HEK293 (cell line): ENCODE measurements around the gene PDLIM4.

ENCODE experiments used
- CTCF ChIA-PET: fragments of 350-600 bp; formaldehyde crosslinking; extraction: SDS; loops from one replicate; lab custom pipeline; 2021; ENCODE audit warnings: antibody characterized with exemption; lab: Yijun Ruan, JAX
- POLR2A ChIA-PET: fragments of 300-600 bp; formaldehyde crosslinking; extraction: SDS; loops from one replicate; lab custom pipeline; 2020; ENCODE audit warnings: antibody characterized with exemption, inconsistent platforms; lab: Yijun Ruan, JAX
- H3K27ac ChIP-seq: fragments of 200-500 bp; sonication (Bioruptor generic); 2 replicates; pipeline ENCODE4 v1.5.1; 2014; ENCODE audit warnings: low read depth, low read length, control low read depth, inconsistent platforms; ENCODE audit errors: extremely low read depth
- H3K36me3 ChIP-seq, 2 experiments: fragments of 200-500 bp in 1 of 2; sonication (Bioruptor generic) in 1 of 2; 1 replicate in 1 of 2; 2 replicates in 1 of 2; pipeline ENCODE4 v1.5.1; 2014 to 2017; ENCODE audit warnings: inconsistent platforms in 2 of 2, low read length in 2 of 2; ENCODE audit not compliant: control insufficient read depth in 2 of 2, insufficient read depth in 1 of 2
- H3K4me1 ChIP-seq: fragments of 200-500 bp; sonication (Bioruptor generic); 2 replicates; pipeline ENCODE4 v1.5.1; 2014; ENCODE audit warnings: mild to moderate bottlenecking, low read length, inconsistent platforms; ENCODE audit not compliant: control insufficient read depth, insufficient read depth
- H3K4me3 ChIP-seq: 2 replicates; pipeline ENCODE4 v1.5.1; 2011; ENCODE audit warnings: low read depth, mild to moderate bottlenecking, control low read depth, low read length, moderate library complexity
- H3K9me3 ChIP-seq: fragments of 200-500 bp; sonication (Bioruptor generic); 2 replicates; pipeline ENCODE4 v1.5.1; 2014; ENCODE audit warnings: low read depth, low read length, inconsistent platforms; ENCODE audit not compliant: control insufficient read depth, insufficient read depth
- BCL6B ChIP-seq: fragments of 450-650 bp; formaldehyde crosslinking; IDR thresholded peaks from 2 replicates; pipeline ENCODE4 v1.5.1; 2017; ENCODE audit warnings: missing biosample characterization, missing genetic modification characterization
- EGR2 ChIP-seq: fragments of 450-650 bp; formaldehyde crosslinking; IDR thresholded peaks from 2 replicates; pipeline ENCODE4 v1.5.1; 2016; ENCODE audit warnings: low read depth, missing biosample characterization, missing genetic modification characterization
- FEZF1 ChIP-seq: fragments of 450-650 bp; formaldehyde crosslinking; IDR thresholded peaks from 2 replicates; pipeline ENCODE4 v1.5.1; 2016; ENCODE audit warnings: missing biosample characterization, missing genetic modification characterization
- GFI1B ChIP-seq: fragments of 450-650 bp; formaldehyde crosslinking; IDR thresholded peaks from 2 replicates; pipeline ENCODE4 v1.5.1; 2016; ENCODE audit warnings: missing biosample characterization, missing genetic modification characterization
- GLIS2 ChIP-seq: fragments of 450-650 bp; formaldehyde crosslinking; IDR thresholded peaks from 2 replicates; pipeline ENCODE4 v1.5.1; 2016; ENCODE audit warnings: missing biosample characterization, missing genetic modification characterization
- HOXA7 ChIP-seq: sonication (generic); formaldehyde crosslinking; IDR thresholded peaks from 2 replicates; pipeline ENCODE4 v1.8.1; 2022; ENCODE audit warnings: missing genetic modification reagents, borderline replicate concordance
- KLF16 ChIP-seq: fragments of 450-650 bp; formaldehyde crosslinking; IDR thresholded peaks from 2 replicates; pipeline ENCODE4 v1.5.1; 2017; ENCODE audit warnings: missing biosample characterization, missing genetic modification characterization
- OVOL3 ChIP-seq: fragments of 450-650 bp; formaldehyde crosslinking; IDR thresholded peaks from 2 replicates; pipeline ENCODE4 v1.5.1; 2016; ENCODE audit warnings: missing biosample characterization, missing genetic modification characterization
- PRDM2 ChIP-seq: fragments of 450-650 bp; formaldehyde crosslinking; IDR thresholded peaks from 2 replicates; pipeline ENCODE4 v1.5.1; 2016; ENCODE audit warnings: missing biosample characterization, missing genetic modification characterization, borderline replicate concordance
- SALL2 ChIP-seq: fragments of 450-650 bp; formaldehyde crosslinking; IDR thresholded peaks from 2 replicates; pipeline ENCODE4 v1.5.0; 2017; ENCODE audit warnings: missing biosample characterization, mild to moderate bottlenecking, missing genetic modification characterization, borderline replicate concordance
- SP2 ChIP-seq: fragments of 450-650 bp; formaldehyde crosslinking; IDR thresholded peaks from 2 replicates; pipeline ENCODE4 v1.5.1; 2016; ENCODE audit warnings: missing biosample characterization, missing genetic modification characterization
- ZBTB7A ChIP-seq: fragments of 450-650 bp; formaldehyde crosslinking; IDR thresholded peaks from 2 replicates; pipeline ENCODE4 v1.5.1; 2016; ENCODE audit warnings: low read depth, missing biosample characterization, missing genetic modification characterization
- ZFHX2 ChIP-seq: fragments of 450-650 bp; formaldehyde crosslinking; conservative IDR thresholded peaks from 2 replicates; pipeline ENCODE4 v1.5.1; 2016; ENCODE audit warnings: missing biosample characterization, missing genetic modification characterization
- ZNF112 ChIP-seq: fragments of 450-650 bp; formaldehyde crosslinking; IDR thresholded peaks from 2 replicates; pipeline ENCODE4 v1.5.0; 2017; ENCODE audit warnings: missing biosample characterization, missing genetic modification characterization
- ZNF629 ChIP-seq: fragments of 450-650 bp; formaldehyde crosslinking; IDR thresholded peaks from 2 replicates; pipeline ENCODE4 v1.5.1; 2017; ENCODE audit warnings: missing biosample characterization, missing genetic modification characterization
- ZNF654 ChIP-seq: fragments of 450-650 bp; formaldehyde crosslinking; IDR thresholded peaks from 2 replicates; pipeline ENCODE4 v1.5.1; 2016; ENCODE audit warnings: low read depth, missing biosample characterization, missing genetic modification characterization
- ZNF704 ChIP-seq: fragments of 450-650 bp; formaldehyde crosslinking; IDR thresholded peaks from 2 replicates; pipeline ENCODE4 v1.5.1; 2016; ENCODE audit warnings: missing biosample characterization, missing genetic modification characterization
- ZNF791 ChIP-seq: fragments of 450-650 bp; formaldehyde crosslinking; IDR thresholded peaks from 2 replicates; pipeline ENCODE4 v1.5.1; 2016; ENCODE audit warnings: missing biosample characterization, missing genetic modification characterization
- ZNF837 ChIP-seq: fragments of 450-650 bp; formaldehyde crosslinking; IDR thresholded peaks from 2 replicates; pipeline ENCODE4 v1.5.1; 2016; ENCODE audit warnings: missing biosample characterization, missing genetic modification characterization
- ZNF843 ChIP-seq: fragments of 450-650 bp; formaldehyde crosslinking; IDR thresholded peaks from 2 replicates; pipeline ENCODE4 v1.5.1; 2016; ENCODE audit warnings: missing biosample characterization, missing genetic modification characterization
- TF ChIP-seq, protein P1 (sequence below): fragments of 450-650 bp; formaldehyde crosslinking; IDR thresholded peaks from 2 replicates; pipeline ENCODE4 v1.5.1; 2017; ENCODE audit warnings: missing biosample characterization, missing genetic modification characterization

PDLIM4 gene

DNA sequence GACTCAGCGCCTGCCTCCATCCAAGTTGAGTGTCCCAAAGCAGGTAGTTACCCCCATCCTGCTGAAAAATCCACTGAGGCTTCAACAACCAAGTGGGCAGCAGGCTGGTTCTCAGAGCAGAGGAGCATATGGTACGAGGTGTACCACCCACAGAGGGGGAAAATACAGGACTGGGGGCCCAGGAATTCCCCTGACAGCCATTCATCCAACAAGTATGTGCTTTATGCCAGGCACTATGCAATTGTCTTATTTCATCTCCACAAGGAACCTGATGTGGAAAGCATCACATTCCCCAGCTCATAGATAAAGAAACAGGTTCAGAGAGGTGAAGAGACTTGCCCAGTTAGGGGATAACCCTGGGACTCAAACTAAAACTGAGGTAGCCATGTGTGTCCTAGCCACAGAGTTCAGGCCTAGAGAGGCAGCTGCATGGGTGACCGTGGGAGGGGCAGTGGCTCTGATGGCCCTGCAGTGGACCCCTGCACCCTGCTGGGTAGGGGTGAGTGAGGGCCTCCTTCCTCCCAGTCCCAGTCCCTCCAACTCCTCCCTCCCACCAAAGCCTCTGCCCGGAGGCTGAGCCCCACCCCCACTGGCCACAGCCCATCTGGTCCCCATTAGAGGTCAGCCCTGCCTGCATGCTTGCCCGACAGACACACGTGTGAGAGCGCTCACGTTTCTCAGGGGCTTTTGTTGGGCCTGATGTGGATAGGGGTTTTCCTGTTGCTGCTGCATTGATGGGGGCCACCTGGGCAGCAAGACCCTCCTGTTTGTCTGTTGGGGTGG lies 11.5 kb downstream of the PDLIM4 start:
- no peaks in the 10 kb centered on the region for H3K36me3 ChIP-seq
- CTCF ChIA-PET, result interaction anchor here (0.7 to 1.3 kb wide), 2 partner anchors 10 to 30 kb away, joined by 3 to 5 read pairs; no protein-coding TSS in a partner anchor
- H3K4me3 ChIP-seq, result no peak overlapping the region
- TF ChIP-seq EGR2 (tag by site-specific recombination) (peak; percentile 40; the same call in 1 of the 2 replicates), SALL2 (no peak), ZFHX2 (tag by site-specific recombination) (peak; percentile 32)
- H3K4me1 ChIP-seq, result no peaks in the 10 kb centered on the region; the same call in 1 of the 2 replicates
- no peak overlapping the region for H3K27ac ChIP-seq
- H3K9me3 ChIP-seq, result no peaks in the 10 kb centered on the region
- POLR2A ChIA-PET, result no interaction called here

- no peak overlapping the region for H3K27ac ChIP-seq
- ChIA-PET CTCF (interaction anchor here (0.7 to 1.3 kb wide), 2 partner anchors 9 to 31 kb away, joined by 3 to 5 read pairs; no protein-coding TSS in a partner anchor), POLR2A (no interaction called here)
- H3K36me3 ChIP-seq, result no peaks in the 10 kb centered on the region
- no peak overlapping the region for H3K4me3 ChIP-seq
- no peaks in the 10 kb centered on the region for H3K9me3 ChIP-seq
- TF ChIP-seq ZNF837 (tag by site-specific recombination) (no peak), ZNF629 (tag by site-specific recombination) (no peak), ZNF654 (tag by site-specific recombination) (no peak), ZBTB7A (tag by site-specific recombination) (no peak), ZNF843 (no peak), SP2 (tag by site-specific recombination) (no peak), GFI1B (tag by site-specific recombination) (no peak), GLIS2 (tag by site-specific recombination) (no peak), HOXA7 (CRISPR knock-in tag) (no peak)
- TF ChIP-seq, protein P1, sequence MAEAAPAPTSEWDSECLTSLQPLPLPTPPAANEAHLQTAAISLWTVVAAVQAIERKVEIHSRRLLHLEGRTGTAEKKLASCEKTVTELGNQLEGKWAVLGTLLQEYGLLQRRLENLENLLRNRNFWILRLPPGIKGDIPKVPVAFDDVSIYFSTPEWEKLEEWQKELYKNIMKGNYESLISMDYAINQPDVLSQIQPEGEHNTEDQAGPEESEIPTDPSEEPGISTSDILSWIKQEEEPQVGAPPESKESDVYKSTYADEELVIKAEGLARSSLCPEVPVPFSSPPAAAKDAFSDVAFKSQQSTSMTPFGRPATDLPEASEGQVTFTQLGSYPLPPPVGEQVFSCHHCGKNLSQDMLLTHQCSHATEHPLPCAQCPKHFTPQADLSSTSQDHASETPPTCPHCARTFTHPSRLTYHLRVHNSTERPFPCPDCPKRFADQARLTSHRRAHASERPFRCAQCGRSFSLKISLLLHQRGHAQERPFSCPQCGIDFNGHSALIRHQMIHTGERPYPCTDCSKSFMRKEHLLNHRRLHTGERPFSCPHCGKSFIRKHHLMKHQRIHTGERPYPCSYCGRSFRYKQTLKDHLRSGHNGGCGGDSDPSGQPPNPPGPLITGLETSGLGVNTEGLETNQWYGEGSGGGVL (tag by site-specific recombination), result no peak
- H3K4me1 ChIP-seq, result no peaks in the 10 kb centered on the region; the same call in 1 of the 2 replicates
Observed at GRCh38 chr5:132269635-132270334, 12.3 kb downstream of the PDLIM4 start.

DNA sequence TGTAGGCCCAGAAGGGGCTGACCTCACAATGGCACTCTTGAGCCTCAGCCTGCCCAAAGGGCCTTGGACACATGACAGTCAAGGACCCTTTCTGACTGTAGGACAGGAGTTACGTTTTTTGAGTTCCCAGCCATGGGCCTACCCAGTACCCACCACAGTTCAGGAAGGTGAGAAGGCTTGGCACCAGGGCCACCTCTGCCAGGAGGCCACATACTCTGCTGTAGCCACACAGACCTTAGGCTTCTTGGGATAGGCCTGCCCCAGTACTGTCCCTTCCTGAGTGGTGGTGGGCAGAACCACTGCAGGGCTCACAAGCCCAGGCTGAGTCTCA lies 12.8 kb downstream of the PDLIM4 start:
- H3K27ac ChIP-seq, result no peak overlapping the region
- no peaks in the 10 kb centered on the region; the same call in 1 of the 2 replicates for H3K4me1 ChIP-seq
- POLR2A ChIA-PET, result no interaction called here
- H3K9me3 ChIP-seq, result no peaks in the 10 kb centered on the region
- no peak overlapping the region for H3K4me3 ChIP-seq
- H3K36me3 ChIP-seq, result no peaks in the 10 kb centered on the region
- CTCF ChIA-PET, result no interaction called here
- TF ChIP-seq OVOL3, result no peak
- TF ChIP-seq ZNF112, result no peak
- no peak for TF ChIP-seq PRDM2 (tag by site-specific recombination)
- TF ChIP-seq KLF16 (tag by site-specific recombination), result no peak
- TF ChIP-seq BCL6B, result no peak
- no peak for TF ChIP-seq ZNF704 (tag by site-specific recombination)
- no peak for TF ChIP-seq ZNF791
- TF ChIP-seq FEZF1 (tag by site-specific recombination), result no peak
